GM19035 (cell line): ENCODE results near the gene UNC13A.
"Not testable (repeated sequence)": the region's sequence is repeated elsewhere in the genome, so short reads cannot be mapped to it uniquely, and the experiment has no call there.

Experiments
- ATAC-seq: cut with Tn5 transposase; IDR thresholded peaks from one replicate; pipeline ENCODE4 v1.9.1; 2021; ENCODE audit not compliant: unreplicated experiment

The UNC13A gene

GRCh38 chr19:17606590-17607185 lies 81.5 kb downstream of the UNC13A start:
- ATAC-seq, result no peak

- peak; percentile 79 for ATAC-seq
Observed at GRCh38 chr19:17605761-17606589, 82.2 kb downstream of the UNC13A start.

GRCh38 chr19:17605117-17605516 lies 83.0 kb downstream of the UNC13A start:
- no peak for ATAC-seq

GRCh38 chr19:17604372-17605025 lies 83.7 kb downstream of the UNC13A start:
- no peak for ATAC-seq

GRCh38 chr19:17602872-17603510 lies 85.2 kb downstream of the UNC13A start:
- no peak for ATAC-seq

- no peak for ATAC-seq
Observed at GRCh38 chr19:17602217-17602616, 85.9 kb downstream of the UNC13A start.

DNA sequence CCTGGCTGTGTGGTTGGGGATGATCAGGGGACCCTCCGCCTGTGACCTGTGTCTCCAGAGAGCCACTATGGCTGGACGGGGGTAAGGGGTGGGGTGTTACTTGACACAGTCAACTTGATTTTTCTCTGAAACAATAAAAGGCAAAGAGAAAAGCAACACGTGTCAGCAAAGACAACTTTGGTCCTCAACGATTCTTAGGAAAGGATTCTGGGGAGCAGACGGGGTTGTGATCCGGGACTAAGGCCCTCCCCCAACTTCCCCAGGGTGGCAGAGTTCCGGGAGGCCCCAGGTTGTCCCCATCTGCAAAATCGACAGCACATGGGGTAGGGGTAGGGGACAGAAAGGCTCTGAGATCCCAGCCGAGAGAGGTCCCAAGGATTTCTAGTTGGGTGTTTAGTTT lies 86.5 kb downstream of the UNC13A start:
- ATAC-seq, result no peak

- ATAC-seq, result no peak
Observed at GRCh38 chr19:17599780-17600179, 88.4 kb downstream of the UNC13A start.

GRCh38 chr19:17598953-17599352 lies 89.2 kb downstream of the UNC13A start:
- no peak for ATAC-seq

DNA sequence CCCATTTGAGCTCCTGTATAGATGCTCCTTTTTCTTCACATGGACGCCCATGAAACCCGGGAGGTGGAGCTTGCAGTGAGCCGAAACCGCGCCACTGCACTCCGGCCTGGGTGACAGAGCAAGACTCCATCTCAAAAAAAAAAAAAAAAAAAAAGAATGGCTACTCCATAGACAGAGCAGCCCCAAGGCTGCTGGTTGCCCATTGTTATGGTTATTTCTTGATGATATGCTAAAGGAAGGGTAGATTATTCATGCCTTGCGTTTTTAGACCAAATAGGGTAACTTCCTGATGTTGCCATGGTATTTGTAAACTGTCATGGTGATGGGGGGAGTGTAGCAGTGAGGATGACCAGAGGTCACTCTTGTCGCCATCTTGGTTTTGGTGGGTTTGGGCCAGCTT lies 90.1 kb downstream of the UNC13A start:
- ATAC-seq, result not testable (repeated sequence)

- not testable (repeated sequence) for ATAC-seq
Observed at GRCh38 chr19:17594296-17594695, 93.9 kb downstream of the UNC13A start.

GRCh38 chr19:17590866-17591265 lies 97.3 kb downstream of the UNC13A start:
- ATAC-seq, result no peak

DNA sequence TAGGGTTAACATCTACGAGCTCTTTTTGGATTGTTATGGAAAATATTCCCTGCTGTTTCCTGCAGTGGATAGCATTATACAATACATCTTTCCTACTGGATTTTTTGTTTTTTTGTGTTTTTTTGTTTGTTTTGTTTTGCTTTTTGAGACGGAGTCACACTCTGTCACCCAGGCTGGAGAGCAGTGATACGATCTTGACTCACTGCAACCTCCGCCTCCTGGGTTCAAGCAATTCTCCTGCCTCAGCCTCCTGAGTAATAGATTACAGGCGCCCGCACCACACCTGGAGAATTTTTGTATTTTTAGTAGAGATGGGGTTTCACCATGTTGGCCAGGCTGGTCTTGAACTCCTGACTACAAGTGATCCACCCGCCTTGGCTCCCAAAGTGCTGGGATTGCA lies 102.8 kb downstream of the UNC13A start:
- ATAC-seq, result not testable (repeated sequence)

DNA sequence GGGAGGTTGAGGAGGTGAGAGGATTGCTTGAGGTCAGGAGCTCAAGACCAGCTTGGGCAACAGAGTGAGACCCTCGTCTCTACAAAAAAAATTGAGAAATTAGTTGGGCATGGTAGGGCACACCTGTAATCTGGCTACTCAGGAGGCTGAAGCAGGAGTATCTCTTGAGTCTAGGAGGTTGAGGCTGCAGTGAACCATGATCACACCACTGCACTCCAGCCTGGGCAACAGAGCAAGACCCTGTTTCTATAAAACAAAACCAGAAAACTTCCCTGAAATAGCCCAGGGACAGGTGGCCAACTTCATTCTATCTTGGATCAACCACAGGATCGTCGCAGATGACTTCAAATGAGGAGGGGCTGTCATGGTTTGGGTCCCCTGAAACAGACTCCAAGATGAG lies 104.0 kb downstream of the UNC13A start:
- ATAC-seq, result no peak

DNA sequence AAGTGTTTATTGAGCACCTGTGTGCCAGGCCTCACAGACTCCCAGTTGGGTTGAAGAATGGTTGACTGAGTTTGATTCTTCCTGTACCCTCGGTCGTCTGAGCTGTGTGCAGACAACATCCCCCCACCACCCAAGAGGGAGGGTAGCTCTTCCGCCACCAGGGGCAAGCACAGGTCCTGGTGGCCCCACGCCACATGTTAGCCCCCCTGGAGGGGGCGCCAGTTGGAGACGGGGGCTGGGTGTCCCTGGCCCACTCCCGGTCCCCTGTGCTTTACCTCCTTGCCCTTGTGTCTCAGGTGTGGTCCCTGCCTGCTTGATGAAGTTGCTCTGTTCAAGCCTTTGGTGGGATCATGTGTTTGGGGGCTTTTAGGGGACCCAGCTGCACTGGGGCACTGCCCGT lies 105.5 kb downstream of the UNC13A start:
- ATAC-seq, result no peak

GRCh38 chr19:17581211-17581874 lies 106.8 kb downstream of the UNC13A start:
- no peak for ATAC-seq

- ATAC-seq, result no peak
Observed at GRCh38 chr19:17580470-17581144, 107.5 kb downstream of the UNC13A start.

DNA sequence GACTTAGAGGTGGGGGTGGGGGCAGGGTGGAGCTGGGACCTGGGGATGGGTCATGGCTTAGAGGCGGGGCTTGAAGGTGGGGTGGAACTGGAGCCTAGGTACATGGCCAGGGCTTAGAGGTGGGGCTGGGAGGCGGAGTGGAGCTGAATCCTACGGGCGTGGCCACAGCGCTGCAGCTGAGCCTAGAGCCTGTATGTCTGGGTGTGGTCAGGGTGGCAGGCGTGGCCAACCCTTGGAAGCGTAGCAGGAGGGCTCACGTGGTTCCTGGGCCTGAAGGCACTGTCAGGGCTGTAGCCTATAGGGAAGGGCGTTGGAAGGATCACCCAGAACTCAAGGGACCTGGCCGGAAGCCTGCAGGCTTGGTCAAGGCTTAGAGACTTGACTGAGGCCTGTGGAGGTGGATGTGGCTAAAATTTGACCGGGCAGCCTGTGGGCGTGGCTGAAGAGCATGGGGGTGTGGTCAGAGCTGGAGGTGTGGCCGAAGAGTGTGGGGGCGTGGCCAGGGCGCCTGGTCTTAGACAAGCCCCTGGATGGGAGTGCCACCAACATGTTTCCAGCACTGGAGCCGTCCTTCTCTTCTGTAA lies 108.4 kb downstream of the UNC13A start:
- no peak for ATAC-seq

DNA sequence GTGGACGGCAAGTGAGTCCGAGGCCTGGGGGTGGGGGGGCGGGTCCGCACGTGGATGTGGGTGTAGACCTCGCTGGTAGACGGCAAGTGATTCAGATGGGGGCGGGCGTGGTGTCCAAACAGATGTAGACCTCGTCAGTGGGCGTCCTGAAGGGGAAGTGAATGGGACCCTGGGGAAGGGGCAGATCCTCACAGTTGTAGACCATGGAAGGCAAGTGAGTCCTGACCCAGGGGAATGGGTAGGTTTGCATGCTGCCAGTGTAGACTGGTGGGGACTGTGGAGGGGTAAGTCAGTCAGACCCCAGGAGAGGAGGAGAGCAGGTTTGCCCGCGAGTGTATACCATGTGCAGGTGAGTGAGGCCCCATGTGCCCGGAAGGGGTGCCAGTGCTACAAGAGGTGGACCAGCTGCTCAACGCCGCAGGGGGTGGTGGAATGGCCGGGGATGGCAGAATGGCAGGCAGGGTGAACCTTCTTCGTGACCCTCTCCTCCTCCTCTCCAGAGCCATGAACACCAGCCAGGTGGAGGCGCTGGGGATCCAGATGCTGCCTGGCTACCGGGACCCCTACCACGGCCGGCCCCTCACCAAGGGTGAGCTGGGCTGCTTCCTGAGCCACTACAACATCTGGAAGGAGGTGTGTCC lies 110.6 kb downstream of the UNC13A start:
- ATAC-seq, result no peak
